ENCODE data around the gene DLG2. TPM values are rescaled to one million over a fixed set of nuclear protein-coding genes. Genes with fewer than 3 reads are reported as not detected.

Gene DLG2
- total RNA-seq, 2 experiments from 2014 or later = 1.7 to 2.1 TPM

GRCh38 chr11:83998921-83999320 is 1628.2 kb downstream of the DLG2 start:
- no peak overlapping the region for H3K4me3 Mint-ChIP-seq
- ChIA-PET CTCF (interaction anchor here (0.6 kb wide), 1 partner anchor 38 kb away, joined by 3 read pairs; no protein-coding TSS in a partner anchor), POLR2A (no interaction called here)
- no peak for DNase-seq
- no peak for ATAC-seq
- intact Hi-C loops (cut with DNase I, micrococcal nuclease) = no loop called here
- H3K36me3 Mint-ChIP-seq (ENCODE audit: low read depth) = peaks cover 1% of the 10 kb centered on the region
- peaks cover 33% of the 10 kb centered on the region for H3K9me3 Mint-ChIP-seq (ENCODE audit: low read depth)
- no peak overlapping the region for H3K27ac Mint-ChIP-seq
- no peaks in the 10 kb centered on the region for H3K4me1 Mint-ChIP-seq
- H3K27me3 Mint-ChIP-seq = no peaks in the 10 kb centered on the region

GRCh38 chr11:83990160-83990733 is 1636.9 kb downstream of the DLG2 start:
- Mint-ChIP-seq H3K9me3 (ENCODE audit: low read depth) (peaks cover 15% of the 10 kb centered on the region), H3K27me3 (no peaks in the 10 kb centered on the region), H3K4me1 (no peaks in the 10 kb centered on the region), H3K4me3 (no peak overlapping the region), H3K36me3 (ENCODE audit: low read depth) (no peaks in the 10 kb centered on the region), H3K27ac (no peak overlapping the region)
- intact Hi-C loops (cut with DNase I, micrococcal nuclease) = no loop called here
- ChIA-PET CTCF (no interaction called here), POLR2A (no interaction called here)
- DNase-seq = no peak
- ATAC-seq = no peak

- ATAC-seq = no peak
- POLR2A ChIA-PET = no interaction called here
- Mint-ChIP-seq H3K9me3 (ENCODE audit: low read depth) (peaks cover 5% of the 10 kb centered on the region), H3K36me3 (ENCODE audit: low read depth) (no peaks in the 10 kb centered on the region), H3K4me1 (no peaks in the 10 kb centered on the region), H3K4me3 (no peak overlapping the region), H3K27me3 (no peaks in the 10 kb centered on the region), H3K27ac (no peak overlapping the region)
- no peak for DNase-seq
- CTCF ChIA-PET = no interaction called here
- intact Hi-C loops (cut with DNase I, micrococcal nuclease) = no loop called here
These were observed 1644.3 kb downstream of the DLG2 start for GRCh38 chr11:83982825-83983224.

- ChIA-PET CTCF (no interaction called here), POLR2A (no interaction called here)
- ATAC-seq = no peak
- DNase-seq = no peak
- no peaks in the 10 kb centered on the region for H3K27me3 Mint-ChIP-seq
- H3K36me3 Mint-ChIP-seq (ENCODE audit: low read depth) = no peaks in the 10 kb centered on the region
- no peaks in the 10 kb centered on the region for H3K4me1 Mint-ChIP-seq
- intact Hi-C loops (cut with DNase I, micrococcal nuclease) = no loop called here
- H3K9me3 Mint-ChIP-seq (ENCODE audit: low read depth) = peaks cover 3% of the 10 kb centered on the region
- H3K27ac Mint-ChIP-seq = no peak overlapping the region
- no peak overlapping the region for H3K4me3 Mint-ChIP-seq
These were observed 1647.6 kb downstream of the DLG2 start for GRCh38 chr11:83979593-83979992.

- CTCF ChIA-PET = no interaction called here
- ATAC-seq (no peak), DNase-seq (no peak)
- Mint-ChIP-seq H3K4me3 (no peak overlapping the region), H3K27me3 (no peaks in the 10 kb centered on the region), H3K36me3 (ENCODE audit: low read depth) (no peaks in the 10 kb centered on the region), H3K4me1 (no peaks in the 10 kb centered on the region), H3K9me3 (ENCODE audit: low read depth) (peaks cover 2% of the 10 kb centered on the region), H3K27ac (no peak overlapping the region)
- intact Hi-C loops (cut with DNase I, micrococcal nuclease) = no loop called here
- POLR2A ChIA-PET = no interaction called here
These were observed 1648.2 kb downstream of the DLG2 start for GRCh38 chr11:83978942-83979341.

- H3K27me3 Mint-ChIP-seq = no peaks in the 10 kb centered on the region
- no peaks in the 10 kb centered on the region for H3K36me3 Mint-ChIP-seq (ENCODE audit: low read depth)
These were observed 1651.1 kb downstream of the DLG2 start for GRCh38 chr11:83976086-83976485.

GRCh38 chr11:83972536-83972935 is 1654.6 kb downstream of the DLG2 start:
- Mint-ChIP-seq H3K27ac (no peak overlapping the region), H3K27me3 (no peaks in the 10 kb centered on the region), H3K4me3 (no peak overlapping the region), H3K4me1 (no peaks in the 10 kb centered on the region), H3K9me3 (ENCODE audit: low read depth) (peaks cover 5% of the 10 kb centered on the region), H3K36me3 (ENCODE audit: low read depth) (no peaks in the 10 kb centered on the region)
- ATAC-seq (no peak), DNase-seq (no peak)
- intact Hi-C loops (cut with DNase I, micrococcal nuclease) = no loop called here
- ChIA-PET CTCF (no interaction called here), POLR2A (no interaction called here)

More at GRCh38 chr11:83976086-83976485, 1651.1 kb downstream of the DLG2 start:
- no peak overlapping the region for H3K4me3 Mint-ChIP-seq
- no peaks in the 10 kb centered on the region for H3K4me1 Mint-ChIP-seq
- CTCF ChIA-PET = no interaction called here
- DNase-seq (no peak), ATAC-seq (no peak)
- peaks cover 2% of the 10 kb centered on the region for H3K9me3 Mint-ChIP-seq (ENCODE audit: low read depth)
- intact Hi-C loops (cut with DNase I, micrococcal nuclease) = no loop called here
- no peak overlapping the region for H3K27ac Mint-ChIP-seq
- POLR2A ChIA-PET = no interaction called here

GRCh38 chr11:83971063-83971462 is 1656.1 kb downstream of the DLG2 start:
- Mint-ChIP-seq H3K36me3 (ENCODE audit: low read depth) (no peaks in the 10 kb centered on the region), H3K4me1 (no peaks in the 10 kb centered on the region), H3K9me3 (ENCODE audit: low read depth) (peaks cover 5% of the 10 kb centered on the region), H3K27ac (no peak overlapping the region), H3K4me3 (no peak overlapping the region), H3K27me3 (no peaks in the 10 kb centered on the region)
- ATAC-seq (no peak), DNase-seq (no peak)
- intact Hi-C loops (cut with DNase I, micrococcal nuclease) = no loop called here
- POLR2A ChIA-PET = no interaction called here
- CTCF ChIA-PET = no interaction called here

GRCh38 chr11:83970061-83970671 is 1657.0 kb downstream of the DLG2 start:
- DNase-seq (no peak), ATAC-seq (no peak)
- ChIA-PET CTCF (no interaction called here), POLR2A (no interaction called here)
- H3K4me1 Mint-ChIP-seq = no peaks in the 10 kb centered on the region
- intact Hi-C loops (cut with DNase I, micrococcal nuclease) = no loop called here
- no peak overlapping the region for H3K4me3 Mint-ChIP-seq
- peaks cover 5% of the 10 kb centered on the region for H3K9me3 Mint-ChIP-seq (ENCODE audit: low read depth)
- H3K36me3 Mint-ChIP-seq (ENCODE audit: low read depth) = no peaks in the 10 kb centered on the region
- no peaks in the 10 kb centered on the region for H3K27me3 Mint-ChIP-seq
- no peak overlapping the region for H3K27ac Mint-ChIP-seq

- intact Hi-C loops (cut with DNase I, micrococcal nuclease) = no loop called here
- H3K4me1 Mint-ChIP-seq = no peaks in the 10 kb centered on the region
- H3K4me3 Mint-ChIP-seq = no peak overlapping the region
- no peak for DNase-seq
- no peak for ATAC-seq
- CTCF ChIA-PET = no interaction called here
- H3K27me3 Mint-ChIP-seq = no peaks in the 10 kb centered on the region
- H3K27ac Mint-ChIP-seq = no peak overlapping the region
- no peaks in the 10 kb centered on the region for H3K36me3 Mint-ChIP-seq (ENCODE audit: low read depth)
- H3K9me3 Mint-ChIP-seq (ENCODE audit: low read depth) = no peaks in the 10 kb centered on the region
- POLR2A ChIA-PET = no interaction called here
These were observed 1669.9 kb downstream of the DLG2 start for GRCh38 chr11:83957038-83957900.

- H3K9me3 Mint-ChIP-seq (ENCODE audit: low read depth) = peaks cover 2% of the 10 kb centered on the region
- no peak for DNase-seq
- intact Hi-C loops (cut with DNase I, micrococcal nuclease) = no loop called here
- ChIA-PET POLR2A (no interaction called here), CTCF (no interaction called here)
- no peak overlapping the region for H3K27ac Mint-ChIP-seq
- no peaks in the 10 kb centered on the region for H3K4me1 Mint-ChIP-seq
- H3K27me3 Mint-ChIP-seq = no peaks in the 10 kb centered on the region
- no peaks in the 10 kb centered on the region for H3K36me3 Mint-ChIP-seq (ENCODE audit: low read depth)
- no peak overlapping the region for H3K4me3 Mint-ChIP-seq
- ATAC-seq = no peak
These were observed 1670.9 kb downstream of the DLG2 start for GRCh38 chr11:83956119-83956697.

GRCh38 chr11:83954780-83955179 is 1672.4 kb downstream of the DLG2 start:
- POLR2A ChIA-PET = no interaction called here
- Mint-ChIP-seq H3K9me3 (ENCODE audit: low read depth) (peaks cover 2% of the 10 kb centered on the region), H3K4me1 (no peaks in the 10 kb centered on the region), H3K36me3 (ENCODE audit: low read depth) (no peaks in the 10 kb centered on the region), H3K27ac (no peak overlapping the region), H3K27me3 (no peaks in the 10 kb centered on the region), H3K4me3 (no peak overlapping the region)
- ATAC-seq = no peak
- DNase-seq = no peak
- intact Hi-C loops (cut with DNase I, micrococcal nuclease) = no loop called here
- CTCF ChIA-PET = no interaction called here
